HepG2 (cell line): Measurements from ENCODE around the gene LSMEM2. TPM values are rescaled to one million over a fixed set of nuclear protein-coding genes. Genes with fewer than 3 reads are reported as not detected.
A peak's percentile ranks its signal among the peaks of the same experiment; 100 is the strongest.

Experiments used
- HES4 ChIP-seq: sonication (generic); formaldehyde crosslinking; IDR thresholded peaks from 2 replicates; pipeline ENCODE4 v1.9.0; 2021; ENCODE audit warnings: mild to moderate bottlenecking, missing genetic modification reagents, borderline replicate concordance
- HNRNPL ChIP-seq: fragments of 200-400 bp; formaldehyde crosslinking; IDR thresholded peaks from 2 replicates; pipeline ENCODE4 v1.6.1; 2017; ENCODE audit warnings: mild to moderate bottlenecking, low read depth, low read length
- HNRNPLL ChIP-seq: fragments of 200-400 bp; formaldehyde crosslinking; IDR thresholded peaks from 2 replicates; pipeline ENCODE4 v1.6.1; 2017; ENCODE audit warnings: mild to moderate bottlenecking, low read depth, low read length; ENCODE audit not compliant: poor library complexity, severe bottlenecking
- KLF11 ChIP-seq: IDR thresholded peaks from 2 replicates; pipeline ENCODE4 v1.6.1; 2016; ENCODE audit warnings: missing compliant biosample characterization
- MAZ ChIP-seq, 2 experiments: sonication (generic) in 1 of 2; formaldehyde crosslinking in 1 of 2; IDR thresholded peaks; 2 replicates each; pipeline versions ENCODE4 v1.5.0 to v1.6.1; 2012 to 2020; ENCODE audit warnings: low read depth in 2 of 2, mild to moderate bottlenecking in 2 of 2, borderline replicate concordance in 1 of 2, improper control_type of control experiment in 1 of 2, low read length in 1 of 2, missing genetic modification reagents in 1 of 2, moderate library complexity in 1 of 2
- NONO ChIP-seq, 2 experiments: fragments of 450-650 bp in 1 of 2; sonication (generic) in 1 of 2; formaldehyde crosslinking in 1 of 2; IDR thresholded peaks in 1 of 2; conservative IDR thresholded peaks in 1 of 2; 2 replicates each; pipeline versions ENCODE4 v1.6.1 to v1.8.0; 2017 to 2022; ENCODE audit warnings: mild to moderate bottlenecking in 1 of 2, missing genetic modification reagents in 1 of 2, moderate library complexity in 1 of 2
- PCBP2 ChIP-seq: fragments of 200-400 bp; formaldehyde crosslinking; optimal IDR thresholded peaks from 2 replicates; pipeline ENCODE3; 2018; ENCODE audit warnings: low read length, low read depth; ENCODE audit not compliant: poor library complexity, severe bottlenecking
- PHF20 ChIP-seq: sonication (generic); formaldehyde crosslinking; IDR thresholded peaks from 2 replicates; pipeline ENCODE4 v1.5.0; 2020; ENCODE audit warnings: mild to moderate bottlenecking, missing genetic modification reagents
- PHF8 ChIP-seq: sonication (generic); formaldehyde crosslinking; IDR thresholded peaks from 2 replicates; pipeline ENCODE4 v1.5.0; 2020; ENCODE audit warnings: missing genetic modification reagents
- RFX3 ChIP-seq: IDR thresholded peaks from 2 replicates; pipeline ENCODE4 v1.6.1; 2016; ENCODE audit warnings: missing biosample characterization, missing genetic modification reagents
- RNF2 ChIP-seq: fragments of 450-650 bp; conservative IDR thresholded peaks from 2 replicates; pipeline ENCODE4 v1.6.1; 2016; ENCODE audit warnings: low read depth
- SETDB1 ChIP-seq: sonication (generic); formaldehyde crosslinking; IDR thresholded peaks from 2 replicates; pipeline ENCODE4 v1.5.1; 2020; ENCODE audit warnings: missing genetic modification reagents, mild to moderate bottlenecking, borderline replicate concordance
- ZFX ChIP-seq: sonication (generic); formaldehyde crosslinking; IDR thresholded peaks from 2 replicates; pipeline ENCODE4 v1.4.0; 2020; ENCODE audit warnings: mild to moderate bottlenecking, low read depth, missing genetic modification reagents, moderate library complexity
- ZNF180 ChIP-seq: sonication (generic); formaldehyde crosslinking; IDR thresholded peaks from 2 replicates; pipeline ENCODE4 v1.4.0; 2020; ENCODE audit warnings: low read depth, missing genetic modification reagents, borderline replicate concordance
- ZNF326 ChIP-seq: sonication (generic); formaldehyde crosslinking; IDR thresholded peaks from 2 replicates; pipeline ENCODE4 v1.4.0; 2020; ENCODE audit warnings: missing genetic modification reagents, borderline replicate concordance
- ZNF441 ChIP-seq: sonication (generic); formaldehyde crosslinking; IDR thresholded peaks from 2 replicates; pipeline ENCODE4 v1.7.0; 2021; ENCODE audit warnings: missing genetic modification reagents, borderline replicate concordance
- ZNF557 ChIP-seq: sonication (generic); formaldehyde crosslinking; IDR thresholded peaks from 2 replicates; pipeline ENCODE4 v1.4.0; 2020; ENCODE audit warnings: missing genetic modification reagents
- ZNF564 ChIP-seq: sonication (generic); formaldehyde crosslinking; IDR thresholded peaks from 2 replicates; pipeline ENCODE4 v1.8.1; 2023; ENCODE audit warnings: mild to moderate bottlenecking, missing genetic modification reagents
- ZNF580 ChIP-seq: IDR thresholded peaks from 2 replicates; pipeline ENCODE4 v1.6.1; 2016; ENCODE audit warnings: low read depth, borderline replicate concordance
- ZNF850 ChIP-seq: sonication (generic); formaldehyde crosslinking; conservative IDR thresholded peaks from 2 replicates; pipeline ENCODE4 v1.9.0; 2021; ENCODE audit warnings: mild to moderate bottlenecking, missing genetic modification reagents
- polyA plus RNA-seq, 8 experiments: library from polyadenylated mRNA; depleted of rRNA in 3 of 8; stranded (reverse) in 7 of 8; unstranded in 1 of 8; fragments of >200 nt; fragmentation: Illumina TruSeq in 4 of 8; extraction: Trizol in 4 of 8; gene quantifications; 2 replicates each; pipeline versions ENCODE4 v1.2.1 to v1.2.3, GENCODE V29; 2011 to 2016; ENCODE audit warnings: low read depth in 4 of 8, missing spikeins in 1 of 8, mixed read lengths in 1 of 8; ENCODE audit not compliant: insufficient read depth in 1 of 8
- total RNA-seq, 5 experiments: library from RNA; depleted of rRNA; stranded (reverse); fragments of >200 nt; fragmentation: Illumina TruSeq; extraction: Trizol; gene quantifications; 2 replicates each; pipeline ENCODE4 v1.2.3, GENCODE V29; 2016; ENCODE audit warnings: low read depth in 1 of 5
- TF ChIP-seq, protein P1 (sequence below): sonication (generic); formaldehyde crosslinking; IDR thresholded peaks from 2 replicates; pipeline ENCODE4 v1.4.0; 2020; ENCODE audit warnings: missing genetic modification reagents
- TF ChIP-seq, protein P2 (sequence below): sonication (generic); formaldehyde crosslinking; IDR thresholded peaks from 2 replicates; pipeline ENCODE4 v1.5.1; 2020; ENCODE audit warnings: missing genetic modification reagents, mild to moderate bottlenecking, borderline replicate concordance

LSMEM2 gene
- total and polyA plus RNA-seq, 2 of the 13 experiments (the other 11 are each of a cell fraction or from before 2014, with no cell fraction given): 0.07 to 0.41 TPM

DNA sequence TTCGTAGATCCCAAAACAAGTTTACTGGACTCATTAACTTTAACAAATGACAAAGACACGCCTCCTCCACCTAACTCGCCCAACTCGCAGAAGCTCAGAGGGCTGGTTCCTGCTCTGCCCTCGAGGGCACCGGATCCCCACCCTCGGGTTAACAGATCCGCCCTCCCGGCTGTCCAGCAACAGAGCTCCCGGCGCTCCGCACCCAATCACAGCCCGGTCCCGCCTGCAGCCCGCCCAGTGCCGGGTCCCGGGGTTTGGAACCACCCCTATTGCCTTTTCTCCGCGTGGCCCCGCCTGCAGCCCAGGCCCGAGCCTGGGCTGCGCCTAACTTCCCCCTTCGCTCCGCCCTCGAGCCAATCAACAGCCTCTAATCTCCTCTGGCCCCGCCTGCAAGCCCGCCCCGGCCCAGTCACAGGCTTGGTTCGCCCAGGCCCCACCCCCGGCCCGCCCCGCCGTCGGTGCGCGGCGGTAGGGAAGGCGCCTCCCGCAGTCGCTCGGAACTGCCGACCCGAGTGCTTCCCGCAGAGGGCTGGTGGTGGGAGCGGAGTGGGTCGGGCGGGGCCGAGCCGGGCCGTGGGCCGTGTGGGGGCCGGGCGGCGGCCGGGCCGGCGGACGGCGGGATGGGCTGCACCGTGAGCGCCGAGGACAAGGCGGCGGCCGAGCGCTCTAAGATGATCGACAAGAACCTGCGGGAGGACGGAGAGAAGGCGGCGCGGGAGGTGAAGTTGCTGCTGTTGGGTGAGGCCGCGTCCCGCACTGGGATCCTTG lies 43.0 kb upstream of the LSMEM2 start, which contains the start of gene GNAI2 (continued):
- TF ChIP-seq, protein P1, sequence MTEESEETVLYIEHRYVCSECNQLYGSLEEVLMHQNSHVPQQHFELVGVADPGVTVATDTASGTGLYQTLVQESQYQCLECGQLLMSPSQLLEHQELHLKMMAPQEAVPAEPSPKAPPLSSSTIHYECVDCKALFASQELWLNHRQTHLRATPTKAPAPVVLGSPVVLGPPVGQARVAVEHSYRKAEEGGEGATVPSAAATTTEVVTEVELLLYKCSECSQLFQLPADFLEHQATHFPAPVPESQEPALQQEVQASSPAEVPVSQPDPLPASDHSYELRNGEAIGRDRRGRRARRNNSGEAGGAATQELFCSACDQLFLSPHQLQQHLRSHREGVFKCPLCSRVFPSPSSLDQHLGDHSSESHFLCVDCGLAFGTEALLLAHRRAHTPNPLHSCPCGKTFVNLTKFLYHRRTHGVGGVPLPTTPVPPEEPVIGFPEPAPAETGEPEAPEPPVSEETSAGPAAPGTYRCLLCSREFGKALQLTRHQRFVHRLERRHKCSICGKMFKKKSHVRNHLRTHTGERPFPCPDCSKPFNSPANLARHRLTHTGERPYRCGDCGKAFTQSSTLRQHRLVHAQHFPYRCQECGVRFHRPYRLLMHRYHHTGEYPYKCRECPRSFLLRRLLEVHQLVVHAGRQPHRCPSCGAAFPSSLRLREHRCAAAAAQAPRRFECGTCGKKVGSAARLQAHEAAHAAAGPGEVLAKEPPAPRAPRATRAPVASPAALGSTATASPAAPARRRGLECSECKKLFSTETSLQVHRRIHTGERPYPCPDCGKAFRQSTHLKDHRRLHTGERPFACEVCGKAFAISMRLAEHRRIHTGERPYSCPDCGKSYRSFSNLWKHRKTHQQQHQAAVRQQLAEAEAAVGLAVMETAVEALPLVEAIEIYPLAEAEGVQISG (CRISPR knock-in tag): peak; percentile 78
- TF ChIP-seq ZNF326 (no peak), ZNF850 (CRISPR knock-in tag) (no peak), NONO (IDR thresholded peaks at IDR 0.05) (no peak), NONO (CRISPR knock-in tag; conservative IDR thresholded peaks at IDR 0.05) (0 out of 2 replicates have a peak, but pooled peaks have one; percentile 29), HNRNPLL (peak; percentile 73), MAZ (IDR thresholded peaks at IDR 0.05; ENCODE audit: borderline replicate concordance, low read depth, low read length) (0 out of 2 replicates have a peak, but pooled peaks have one; percentile 9), MAZ (CRISPR knock-in tag; IDR thresholded peaks at IDR 0.05; ENCODE audit: low read depth) (peak; percentile 60), PCBP2 (no peak), RNF2 (no peak), SETDB1 (CRISPR knock-in tag) (no peak), ZNF580 (CRISPR knock-in tag) (no peak), HES4 (peak; percentile 79; the same call in 1 of the 2 replicates), ZNF441 (CRISPR knock-in tag) (0 out of 2 replicates have a peak, but pooled peaks have one; percentile 28), HNRNPL (0 out of 2 replicates have a peak, but pooled peaks have one; percentile 71), ZNF564 (CRISPR knock-in tag) (peak; percentile 44; the same call in 1 of the 2 replicates), ZFX (CRISPR knock-in tag) (peak; percentile 75), ZNF557 (CRISPR knock-in tag) (no peak), PHF8 (CRISPR knock-in tag) (peak; percentile 57), ZNF180 (no peak), RFX3 (CRISPR knock-in tag) (no peak), PHF20 (CRISPR knock-in tag) (peak; percentile 52; the same call in 1 of the 2 replicates), KLF11 (no peak)
- TF ChIP-seq, protein P2, sequence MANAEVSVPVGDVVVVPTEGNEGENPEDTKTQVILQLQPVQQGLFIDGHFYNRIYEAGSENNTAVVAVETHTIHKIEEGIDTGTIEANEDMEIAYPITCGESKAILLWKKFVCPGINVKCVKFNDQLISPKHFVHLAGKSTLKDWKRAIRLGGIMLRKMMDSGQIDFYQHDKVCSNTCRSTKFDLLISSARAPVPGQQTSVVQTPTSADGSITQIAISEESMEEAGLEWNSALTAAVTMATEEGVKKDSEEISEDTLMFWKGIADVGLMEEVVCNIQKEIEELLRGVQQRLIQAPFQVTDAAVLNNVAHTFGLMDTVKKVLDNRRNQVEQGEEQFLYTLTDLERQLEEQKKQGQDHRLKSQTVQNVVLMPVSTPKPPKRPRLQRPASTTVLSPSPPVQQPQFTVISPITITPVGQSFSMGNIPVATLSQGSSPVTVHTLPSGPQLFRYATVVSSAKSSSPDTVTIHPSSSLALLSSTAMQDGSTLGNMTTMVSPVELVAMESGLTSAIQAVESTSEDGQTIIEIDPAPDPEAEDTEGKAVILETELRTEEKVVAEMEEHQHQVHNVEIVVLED (CRISPR knock-in tag): 0 out of 2 replicates have a peak, but pooled peaks have one; percentile 41
